PC-9 (cell line): Measurements from ENCODE around the gene NR1H2. TPM values are rescaled to one million over a fixed set of nuclear protein-coding genes. Genes with fewer than 3 reads are reported as not detected.
"Not testable (repeated sequence)": the region's sequence is repeated elsewhere in the genome, so short reads cannot be mapped to it uniquely, and the experiment has no call there.

ENCODE experiments used
- BruUV-seq: library from RNA; stranded (reverse); fragments of 400-500 nt; replicated peaks from 2 replicates; lab custom pipeline; 2021; lab: Mats Ljungman, UMichigan
- CTCF ChIA-PET: fragments of 300-600 bp; sonication (Branson Sonifier 250); formaldehyde crosslinking; loops from one replicate; lab custom pipeline; 2022; ENCODE audit warnings: antibody characterized with exemption; lab: Charles Lee
- POLR2A ChIA-PET: fragments of 300-600 bp; sonication (Branson Sonifier 250); formaldehyde crosslinking; loops from one replicate; lab custom pipeline; 2022; ENCODE audit warnings: antibody characterized with exemption; ENCODE audit not compliant: unreplicated experiment; lab: Charles Lee
- DNase-seq, 2 experiments: peaks; one replicate each; pipeline versions ENCODE4 v3.0.0 to v3.0.0-alpha.2; 2015 to 2022; ENCODE audit warnings: mixed read lengths in 1 of 2
- H2AFZ ChIP-seq: fragments of 200-600 bp; sonication (generic); 2 replicates; pipeline ENCODE4 v1.8.1; 2017; ENCODE audit warnings: antibody characterized with exemption
- H3F3A ChIP-seq: fragments of 200-600 bp; sonication (generic); 2 replicates; pipeline ENCODE4 v1.8.1; 2017; ENCODE audit warnings: antibody characterized with exemption, mild to moderate bottlenecking, low read depth; ENCODE audit not compliant: insufficient read depth
- H3K27ac ChIP-seq: fragments of 200-600 bp; sonication (generic); 2 replicates; pipeline ENCODE4 v1.6.1; 2016; ENCODE audit warnings: mixed run types
- H3K27me3 ChIP-seq: fragments of 200-600 bp; sonication (generic); 2 replicates; pipeline ENCODE4 v1.6.1; 2016; ENCODE audit warnings: low read depth, mixed run types; ENCODE audit not compliant: insufficient read depth
- H3K36me3 ChIP-seq: fragments of 200-600 bp; sonication (generic); 2 replicates; pipeline ENCODE4 v1.6.1; 2016; ENCODE audit warnings: low read depth, mixed run types
- H3K4me1 ChIP-seq: fragments of 200-600 bp; sonication (generic); replicated peaks from 2 replicates; pipeline ENCODE4 v1.6.1; 2016; ENCODE audit warnings: mixed run types; ENCODE audit not compliant: insufficient read depth
- H3K4me2 ChIP-seq: fragments of 200-600 bp; sonication (generic); 2 replicates; pipeline ENCODE4 v1.6.1; 2017; ENCODE audit warnings: mixed run types
- H3K4me3 ChIP-seq: fragments of 200-600 bp; sonication (generic); 2 replicates; pipeline ENCODE4 v1.6.1; 2016; ENCODE audit warnings: mixed run types
- H3K79me2 ChIP-seq: fragments of 200-600 bp; sonication (generic); 2 replicates; pipeline ENCODE4 v1.6.1; 2017; ENCODE audit warnings: low read depth, mixed run types
- H3K9me2 ChIP-seq: fragments of 200-600 bp; sonication (generic); 2 replicates; pipeline ENCODE4 v1.8.1; 2017; ENCODE audit warnings: mild to moderate bottlenecking; ENCODE audit not compliant: insufficient read depth
- H3K9me3 ChIP-seq: fragments of 200-600 bp; sonication (generic); 2 replicates; pipeline ENCODE4 v1.8.1; 2016; ENCODE audit warnings: low read depth; ENCODE audit not compliant: insufficient read depth
- H4K20me1 ChIP-seq: fragments of 200-600 bp; sonication (generic); 2 replicates; pipeline ENCODE4 v1.8.1; 2017; ENCODE audit not compliant: insufficient read depth
- CTCF ChIP-seq: fragments of 200-600 bp; sonication (generic); conservative IDR thresholded peaks from 2 replicates; pipeline ENCODE4 v1.6.1; 2017; ENCODE audit warnings: mixed run types, antibody characterized with exemption, mild to moderate bottlenecking, moderate library complexity
- EZH2 ChIP-seq: fragments of 200-600 bp; sonication (generic); IDR thresholded peaks from 2 replicates; pipeline ENCODE4 v1.8.0; 2017; ENCODE audit warnings: antibody characterized with exemption, low read depth
- intact Hi-C: fragments of 100-400 bp; cut with micrococcal nuclease; formaldehyde crosslinking; loops from one replicate; pipeline ENCODE4 v1.10.0; 2022; ENCODE audit not compliant: unreplicated experiment
- total RNA-seq: library from RNA; stranded (reverse); gene quantifications from 2 replicates; pipeline ENCODE4 v1.2.3, GENCODE V29; 2021

NR1H2 gene
- total RNA-seq, 1 experiment from 2014 or later: 77.5 TPM

- ChIA-PET POLR2A (no interaction called here), CTCF (no interaction called here)
- DNase-seq: no peak
- Histone ChIP-seq H3K27ac (no peak overlapping the region), H2AFZ (no peak overlapping the region), H3K79me2 (peaks cover 4% of the 10 kb centered on the region; the same call in 1 of the 2 replicates), H3K4me2 (no peak overlapping the region), H3K9me2 (no peaks in the 10 kb centered on the region), H3K4me1 (peaks cover 22% of the 10 kb centered on the region; the same call in 1 of the 2 replicates), H4K20me1 (no peaks in the 10 kb centered on the region), H3F3A (peaks cover 11% of the 10 kb centered on the region), H3K4me3 (no peak overlapping the region), H3K9me3 (no peaks in the 10 kb centered on the region), H3K27me3 (0 out of 2 replicates have a peak, but pooled peaks cover 6% of the 10 kb centered on the region), H3K36me3 (no peaks in the 10 kb centered on the region)
- intact Hi-C loops: no loop called here
- no TSS peak for BruUV-seq
- TF ChIP-seq EZH2 (no peak), CTCF (no peak)
Observed at GRCh38 chr19:50334741-50335421, 41.4 kb upstream of the NR1H2 start.

- POLR2A ChIA-PET: interaction anchor here (0.6 kb wide), 1 partner anchor 971 kb away, joined by 4 read pairs; no protein-coding TSS in a partner anchor
- H3K4me2 ChIP-seq, DNase-seq, BruUV-seq, H4K20me1 ChIP-seq, CTCF ChIA-PET, intact Hi-C loops, H3K9me2 ChIP-seq, H2AFZ ChIP-seq, H3K79me2 ChIP-seq, H3F3A ChIP-seq, H3K36me3 ChIP-seq, H3K27me3 ChIP-seq, H3K4me3 ChIP-seq, H3K9me3 ChIP-seq, H3K27ac ChIP-seq: not testable (repeated sequence)
- H3K4me1 ChIP-seq: peaks cover 16% of the 10 kb centered on the region; the same call in 1 of the 2 replicates
Observed at GRCh38 chr19:50337031-50337430, 39.2 kb upstream of the NR1H2 start.

GRCh38 chr19:50340331-50340730, 35.9 kb upstream of the NR1H2 start:
- TF ChIP-seq EZH2 (no peak), CTCF (no peak)
- intact Hi-C loops: no loop called here
- H3K4me2 ChIP-seq: no peak overlapping the region
- no peak overlapping the region for H3K4me3 ChIP-seq
- no peaks in the 10 kb centered on the region for H3K9me3 ChIP-seq
- no peak overlapping the region for H3K27ac ChIP-seq
- no peaks in the 10 kb centered on the region for H3K4me1 ChIP-seq
- no peak for DNase-seq
- no peak overlapping the region for H2AFZ ChIP-seq
- H3K79me2 ChIP-seq: no peaks in the 10 kb centered on the region
- POLR2A ChIA-PET: no interaction called here
- H3F3A ChIP-seq: no peaks in the 10 kb centered on the region
- no peaks in the 10 kb centered on the region for H4K20me1 ChIP-seq
- BruUV-seq: no TSS peak
- peaks cover 10% of the 10 kb centered on the region; the same call in 1 of the 2 replicates for H3K27me3 ChIP-seq
- CTCF ChIA-PET: no interaction called here
- no peaks in the 10 kb centered on the region for H3K9me2 ChIP-seq
- no peaks in the 10 kb centered on the region for H3K36me3 ChIP-seq
